ENCODE results near the gene PUS7L.
"Not testable (repeated sequence)": the region's sequence is repeated elsewhere in the genome, so short reads cannot be mapped to it uniquely, and the experiment has no call there.

The PUS7L gene, protein sequence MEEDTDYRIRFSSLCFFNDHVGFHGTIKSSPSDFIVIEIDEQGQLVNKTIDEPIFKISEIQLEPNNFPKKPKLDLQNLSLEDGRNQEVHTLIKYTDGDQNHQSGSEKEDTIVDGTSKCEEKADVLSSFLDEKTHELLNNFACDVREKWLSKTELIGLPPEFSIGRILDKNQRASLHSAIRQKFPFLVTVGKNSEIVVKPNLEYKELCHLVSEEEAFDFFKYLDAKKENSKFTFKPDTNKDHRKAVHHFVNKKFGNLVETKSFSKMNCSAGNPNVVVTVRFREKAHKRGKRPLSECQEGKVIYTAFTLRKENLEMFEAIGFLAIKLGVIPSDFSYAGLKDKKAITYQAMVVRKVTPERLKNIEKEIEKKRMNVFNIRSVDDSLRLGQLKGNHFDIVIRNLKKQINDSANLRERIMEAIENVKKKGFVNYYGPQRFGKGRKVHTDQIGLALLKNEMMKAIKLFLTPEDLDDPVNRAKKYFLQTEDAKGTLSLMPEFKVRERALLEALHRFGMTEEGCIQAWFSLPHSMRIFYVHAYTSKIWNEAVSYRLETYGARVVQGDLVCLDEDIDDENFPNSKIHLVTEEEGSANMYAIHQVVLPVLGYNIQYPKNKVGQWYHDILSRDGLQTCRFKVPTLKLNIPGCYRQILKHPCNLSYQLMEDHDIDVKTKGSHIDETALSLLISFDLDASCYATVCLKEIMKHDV

DNA sequence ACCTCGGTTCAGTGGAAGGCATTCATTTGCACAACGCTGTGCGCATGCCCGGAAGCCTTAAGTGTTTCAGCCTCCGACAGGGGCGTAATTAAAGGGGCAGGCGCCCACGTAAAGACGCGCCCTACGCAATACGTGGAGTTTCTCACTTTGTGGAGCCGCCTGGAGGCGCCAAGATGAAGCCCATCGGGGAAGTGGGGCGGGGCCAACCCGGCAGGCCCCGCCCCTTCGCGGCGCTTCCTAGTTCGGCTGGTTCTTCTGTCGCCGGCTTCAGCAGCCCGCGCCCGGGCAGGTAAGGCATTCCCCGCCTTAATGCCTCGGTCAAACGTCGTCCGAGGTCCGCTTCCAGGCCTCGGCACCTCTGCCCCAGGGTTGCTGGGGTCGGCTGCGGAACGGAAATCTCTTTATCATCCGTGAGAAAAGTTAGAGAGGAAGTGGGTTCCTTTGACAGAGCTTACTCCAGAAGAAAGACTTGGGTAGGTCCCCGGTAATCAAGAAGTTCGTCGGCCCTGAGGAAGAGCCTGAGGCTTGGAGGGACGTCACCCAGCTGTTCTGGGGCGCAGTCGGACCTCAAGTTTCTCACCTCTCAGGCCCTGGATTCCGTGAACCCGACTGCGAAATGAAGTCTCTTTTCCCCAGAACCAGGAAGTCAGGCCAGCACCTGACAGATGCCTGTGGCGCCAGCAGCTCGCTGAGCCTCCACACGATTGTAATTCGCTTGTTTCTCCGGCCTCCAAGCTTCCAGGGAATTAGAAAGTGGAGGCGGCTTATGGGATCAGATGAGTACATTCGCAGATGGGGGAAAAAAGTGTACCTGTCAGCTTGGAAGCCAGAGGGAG is at the start of gene PUS7L, which contains the start of gene IRAK4:
Gene PUS7L (minus strand): TSS at position 63 of the 836 bp plus-strand sequence. CDS start 3,545 bp downstream, outside the sequence.
Gene IRAK4 (plus strand): TSS at position 224 of the 836 bp plus-strand sequence. CDS start 9,161 bp downstream, outside the sequence.
- DNase-seq (ENCODE audit: low read depth) = peak; percentile 98

DNA sequence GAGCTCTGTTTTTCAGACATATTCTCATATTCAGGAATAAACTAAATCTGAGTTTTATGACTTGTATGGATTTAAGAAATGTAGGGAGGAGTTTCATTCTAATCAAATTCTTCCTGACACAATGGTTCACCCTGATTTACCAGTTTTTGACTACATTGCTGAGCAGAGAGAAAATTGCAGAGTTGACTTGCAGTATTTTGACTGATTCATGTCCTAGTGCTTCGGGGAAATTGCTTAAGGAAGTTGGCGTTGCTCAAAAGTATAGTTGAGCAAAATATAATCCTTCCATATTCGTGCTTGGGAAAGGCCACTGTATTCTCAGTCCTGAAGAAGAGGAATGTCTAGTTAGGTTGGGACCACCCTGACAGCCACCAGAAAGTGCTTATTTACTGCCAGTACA is 48.8 kb upstream of the PUS7L start:
- no peak for DNase-seq (ENCODE audit: low read depth)

DNA sequence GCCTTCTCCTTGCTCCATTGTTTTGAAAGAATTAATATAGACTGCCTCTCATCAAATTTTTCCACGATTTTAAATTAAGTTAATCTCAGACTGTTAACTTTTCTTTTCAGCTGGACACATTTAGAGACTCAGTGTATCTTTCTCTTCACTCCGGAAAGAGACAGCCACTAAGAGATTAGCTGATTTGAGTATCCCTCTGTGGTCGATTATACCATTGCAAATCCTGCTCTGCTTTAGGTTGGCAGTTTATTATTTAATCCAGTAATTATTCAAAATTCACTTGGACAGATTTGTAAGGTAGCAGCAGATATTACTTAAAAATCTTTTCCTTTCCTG is 48.1 kb upstream of the PUS7L start:
- DNase-seq (ENCODE audit: low read depth) = no peak

DNA sequence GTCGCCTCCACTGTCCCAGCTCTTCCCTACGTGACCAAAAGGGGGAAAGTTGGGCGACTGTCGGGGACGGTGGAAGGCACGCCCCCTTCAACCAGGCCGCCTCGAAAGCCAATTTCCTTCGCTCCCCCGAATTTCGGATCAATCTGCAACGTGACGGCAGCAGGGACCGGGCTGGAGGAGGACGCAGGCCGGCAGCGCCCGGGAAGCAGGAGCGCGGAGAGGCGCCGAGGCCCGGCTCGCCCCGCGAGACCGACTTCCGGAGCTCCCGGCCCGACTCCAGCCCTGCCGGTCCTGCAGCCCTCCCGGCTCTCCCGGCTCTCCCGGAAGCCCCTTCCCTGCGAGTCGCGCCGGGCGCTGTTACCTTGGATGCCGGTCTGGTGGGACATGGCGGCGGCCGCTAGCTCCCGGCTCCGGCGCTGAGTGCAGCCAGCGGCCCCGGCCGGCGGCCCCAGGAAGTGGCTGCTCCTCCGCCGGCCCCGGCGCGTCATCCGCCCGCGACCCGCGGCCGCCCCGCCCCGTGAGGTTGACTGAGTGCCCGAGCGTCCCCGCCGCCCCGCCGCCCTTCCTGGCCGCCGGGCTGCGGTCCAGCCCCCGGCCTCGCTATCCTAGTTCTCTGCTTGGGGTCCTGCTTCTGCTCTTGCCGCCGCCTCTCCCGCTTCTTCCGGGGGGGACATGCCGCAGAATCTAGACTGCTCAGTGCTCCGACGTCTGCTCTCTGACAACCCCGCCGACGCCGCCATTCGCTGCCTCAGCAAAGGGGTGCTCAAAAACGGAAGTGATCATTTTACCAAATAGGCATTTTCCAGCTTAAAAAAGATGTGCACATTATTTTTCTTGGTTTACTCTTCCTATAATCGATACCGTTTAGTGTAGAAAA is 47.5 kb upstream of the PUS7L start, which contains the start of gene TWF1:
Gene TWF1 (minus strand): TSS at position 458 of the 877 bp plus-strand sequence. CDS start 72 bp downstream, at position 386.
- peak; percentile 82 for DNase-seq (ENCODE audit: low read depth)

DNA sequence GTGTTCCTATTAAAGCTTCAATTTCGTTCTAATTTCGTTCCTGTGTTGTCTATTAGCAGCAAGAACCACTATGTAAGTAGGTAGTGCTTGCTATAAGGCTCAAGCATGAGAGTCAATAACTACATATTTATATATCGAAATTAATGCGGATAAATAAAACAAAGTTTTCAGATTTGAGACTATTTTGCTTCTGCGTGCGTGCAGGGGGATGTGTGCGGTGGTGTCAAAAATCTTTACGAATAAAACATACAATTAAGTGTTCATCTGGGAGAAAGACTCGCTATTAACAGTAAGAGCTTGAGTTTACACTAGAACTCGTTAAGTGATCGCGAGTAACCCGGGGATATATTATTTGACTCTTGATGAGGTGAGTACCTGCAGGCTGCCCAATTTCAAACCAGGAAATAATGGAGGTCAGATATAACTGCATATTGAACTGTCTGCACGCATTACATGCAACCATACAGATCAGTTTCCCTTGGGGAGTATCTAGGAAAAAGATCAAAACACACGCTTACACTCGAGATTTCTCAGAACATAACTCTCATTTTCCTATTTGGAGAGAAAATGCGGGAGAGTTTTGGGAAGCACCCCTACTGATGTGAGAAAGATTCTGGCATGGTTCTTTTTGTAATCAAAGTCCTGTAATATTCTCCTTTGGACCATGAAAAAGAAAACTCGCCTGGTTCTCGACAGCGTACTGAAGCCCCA is 46.7 kb upstream of the PUS7L start:
- DNase-seq (ENCODE audit: low read depth) = no peak

DNA sequence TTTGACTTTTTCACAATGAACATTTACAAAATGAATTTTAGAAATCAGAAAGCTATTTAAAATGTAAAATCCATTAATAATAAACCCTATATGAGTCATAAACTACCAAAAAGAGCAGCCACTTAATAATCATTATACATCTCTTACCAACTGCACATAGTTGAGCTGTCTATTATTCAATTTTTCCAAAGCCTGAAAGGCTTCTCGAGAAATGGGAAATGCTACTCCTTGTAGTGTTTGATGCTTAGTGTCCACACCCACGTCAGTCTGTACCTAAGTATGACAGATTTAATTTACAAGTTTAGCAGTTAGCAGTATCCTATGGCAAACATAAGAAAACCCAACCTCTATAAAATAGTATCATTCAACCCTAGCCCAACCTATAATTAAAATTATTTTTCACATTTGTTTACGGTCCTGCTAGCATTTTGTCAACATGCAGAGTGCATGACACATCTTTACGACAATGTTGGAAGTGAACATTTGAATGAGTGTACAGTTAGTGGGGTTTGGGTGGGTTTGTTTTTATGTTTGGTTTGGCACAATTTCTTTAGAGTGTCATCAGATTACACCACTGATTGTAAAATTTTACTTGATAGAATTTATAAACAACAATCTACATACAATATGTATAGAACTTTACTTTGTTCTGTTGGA is 39.1 kb upstream of the PUS7L start:
- DNase-seq (ENCODE audit: low read depth) = no peak

DNA sequence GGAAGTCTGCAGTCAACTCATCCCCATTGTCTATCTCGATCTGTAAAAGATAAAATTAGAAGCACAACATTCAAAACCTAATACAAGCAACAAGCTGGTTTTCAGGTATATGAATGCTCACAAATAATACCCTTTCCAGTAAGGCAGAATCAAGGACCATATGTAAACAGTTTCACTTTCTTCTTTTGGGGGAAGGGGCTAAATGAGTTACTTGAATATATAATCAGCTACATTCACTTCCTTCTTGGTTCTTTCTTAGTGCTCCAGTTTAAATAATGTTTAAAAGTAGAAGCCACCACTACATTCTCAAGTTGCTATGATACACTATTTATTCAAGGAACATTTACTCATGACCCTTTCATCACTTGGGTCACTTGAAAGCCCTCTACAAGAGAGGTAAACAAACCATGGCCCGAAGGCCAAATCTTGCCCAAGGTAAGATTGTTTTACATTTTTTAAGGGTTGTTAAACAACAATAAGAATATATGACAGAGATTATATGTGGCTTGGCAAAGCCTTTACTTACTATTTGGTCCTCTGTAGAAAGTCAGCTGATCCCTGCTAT is 37.2 kb upstream of the PUS7L start:
- peak; percentile 40 for DNase-seq (ENCODE audit: low read depth)

DNA sequence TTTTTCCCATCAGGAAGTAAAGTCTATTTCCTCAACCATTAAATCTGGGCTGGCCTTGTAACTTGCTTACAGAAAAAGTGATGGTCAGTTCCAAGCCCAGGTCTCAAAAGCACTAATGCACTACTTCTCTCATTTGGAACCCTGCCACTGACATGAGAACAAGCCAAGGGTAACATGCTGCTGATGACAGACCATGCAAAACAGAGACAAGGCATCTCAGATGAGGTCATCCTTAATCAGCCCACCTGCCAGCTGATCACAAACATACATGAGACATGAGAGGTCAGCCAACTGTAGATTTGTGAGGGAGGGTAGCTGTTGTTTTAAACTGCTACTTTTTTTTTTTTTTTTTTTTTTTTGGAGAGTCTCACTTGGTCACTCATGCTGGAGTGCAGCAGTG is 31.4 kb upstream of the PUS7L start:
- peak; percentile 50 for DNase-seq (ENCODE audit: low read depth)

DNA sequence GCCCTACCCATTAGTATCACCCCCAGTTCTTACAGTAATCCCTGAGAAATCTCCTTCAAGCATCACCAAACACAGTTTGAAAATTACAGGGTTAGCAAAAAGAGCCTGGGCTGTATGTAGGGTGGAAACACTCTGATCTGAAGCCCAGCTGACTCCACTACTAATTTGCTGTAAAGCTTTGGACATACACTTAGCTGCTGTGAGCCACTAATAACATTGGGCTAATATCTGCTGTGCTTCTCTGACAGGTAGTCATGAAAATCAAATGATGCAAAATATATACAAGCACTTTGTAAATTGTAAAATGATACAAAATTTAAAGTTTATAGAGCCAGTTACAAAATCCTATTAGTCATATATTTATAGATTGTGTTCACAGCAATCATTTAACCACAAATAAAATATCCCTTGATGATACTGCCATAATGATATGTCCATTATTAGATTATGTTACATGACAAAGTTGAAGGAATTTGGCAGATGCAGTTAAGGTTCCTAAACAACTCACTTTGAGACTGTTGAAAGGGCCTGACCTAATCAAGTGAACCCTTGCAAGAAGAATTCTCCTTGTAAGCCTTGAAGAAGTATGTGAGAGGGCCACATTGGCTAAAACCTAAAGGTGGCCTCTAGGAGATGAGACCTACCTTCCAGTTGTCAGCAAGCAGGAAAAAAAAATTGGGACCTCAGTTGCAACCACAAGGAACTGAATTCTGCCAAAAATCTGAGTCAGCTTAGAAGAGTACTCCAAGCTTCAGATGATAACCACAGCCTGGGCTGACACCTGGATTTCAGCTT is 28.5 kb upstream of the PUS7L start:
- DNase-seq (ENCODE audit: low read depth) = peak; percentile 29

DNA sequence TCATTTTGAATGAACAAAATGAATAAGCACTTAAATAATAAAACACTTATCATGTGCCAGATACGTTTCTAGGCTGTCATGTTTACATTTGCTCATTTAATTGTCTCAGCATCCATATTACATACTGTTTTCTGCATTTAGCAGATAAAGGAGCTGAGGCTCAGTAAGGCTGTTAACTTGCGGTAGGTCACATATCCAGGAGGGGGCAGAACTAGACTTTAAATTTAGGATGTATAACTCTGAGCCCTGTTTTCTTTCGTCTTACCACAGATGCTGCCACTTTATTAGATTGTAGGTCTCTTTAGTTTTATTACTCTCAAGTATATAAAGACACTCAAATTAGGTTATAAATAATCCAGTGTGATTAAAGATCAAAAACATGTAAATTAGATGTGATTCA is 17.9 kb upstream of the PUS7L start:
- DNase-seq (ENCODE audit: low read depth) = no peak

DNA sequence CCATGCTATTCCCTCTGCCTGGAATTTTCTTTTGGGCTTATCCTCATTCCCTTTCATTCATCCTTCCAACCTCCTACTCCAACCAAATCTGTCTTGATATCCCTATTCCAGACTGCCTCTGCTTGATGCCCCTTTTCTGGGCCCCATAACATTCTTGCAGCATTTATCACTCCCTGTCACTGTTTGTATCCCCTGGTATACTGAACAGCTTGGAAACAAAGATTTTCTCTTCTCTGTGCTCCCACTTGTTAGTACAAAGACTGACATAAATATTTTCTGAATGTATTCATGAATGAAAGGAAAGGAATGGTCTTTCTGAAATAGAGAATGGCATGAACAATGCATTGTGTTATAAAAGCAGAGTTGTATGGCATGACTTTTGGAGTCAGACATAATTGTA is 7.7 kb upstream of the PUS7L start:
- DNase-seq (ENCODE audit: low read depth) = peak; percentile 44

DNA sequence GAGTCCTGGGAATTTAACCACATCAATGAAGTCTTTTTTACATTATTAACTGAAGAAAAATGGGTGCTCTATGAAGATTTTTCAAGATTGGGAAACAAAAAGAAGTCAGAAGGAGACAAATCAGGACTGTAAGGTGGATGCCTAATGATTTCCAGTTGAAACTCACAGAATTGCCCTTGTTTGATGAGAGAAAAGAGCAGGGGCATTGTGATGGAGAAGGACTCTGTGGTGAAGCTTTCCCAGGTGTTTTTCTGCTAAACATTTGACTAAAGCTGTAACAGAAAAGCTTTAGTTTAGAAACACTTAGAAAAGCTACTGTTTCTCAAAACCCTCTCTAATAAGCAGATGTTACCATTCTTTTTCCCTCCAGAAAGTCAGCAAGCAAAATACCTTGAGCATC is 5.9 kb upstream of the PUS7L start:
- no peak for DNase-seq (ENCODE audit: low read depth)

DNA sequence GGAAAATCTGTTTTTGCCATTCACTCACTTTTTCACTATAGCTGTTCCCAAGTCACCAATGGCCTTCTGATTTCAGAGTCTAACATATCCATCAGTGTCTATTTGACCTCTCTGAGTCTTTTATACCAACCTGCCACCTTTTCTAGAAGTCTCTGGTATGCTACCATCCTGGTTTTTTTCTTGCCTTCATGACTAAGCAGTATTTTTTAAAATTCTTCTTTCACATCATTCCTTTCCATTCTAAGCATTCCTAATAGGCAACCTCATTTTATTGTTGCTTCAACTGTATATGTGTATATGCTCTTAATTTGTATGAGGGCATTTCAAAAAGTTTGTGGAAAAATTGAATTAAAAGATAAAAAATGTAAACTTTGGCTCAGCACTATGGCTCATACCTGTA is 5.2 kb upstream of the PUS7L start:
- peak; percentile 36 for DNase-seq (ENCODE audit: low read depth)

DNA sequence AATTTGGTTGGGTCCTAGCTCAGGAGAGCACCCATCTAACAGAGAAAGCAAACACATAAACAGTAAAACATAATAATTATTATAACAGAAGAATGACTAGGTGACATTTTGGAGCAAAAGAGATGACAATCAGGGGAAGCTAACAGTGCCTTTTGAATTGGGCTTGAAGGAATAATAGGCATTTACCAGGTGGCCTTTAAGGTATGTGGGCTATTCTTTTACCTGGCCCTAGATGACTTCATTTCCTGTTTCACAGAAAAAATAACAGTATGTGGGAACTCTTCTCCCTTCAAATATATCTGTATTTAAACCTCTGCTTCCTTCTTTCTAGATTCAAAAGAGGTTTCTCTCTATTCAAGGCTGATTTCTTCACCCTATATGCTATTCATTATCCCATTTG is 4.0 kb upstream of the PUS7L start:
- no peak for DNase-seq (ENCODE audit: low read depth)

DNA sequence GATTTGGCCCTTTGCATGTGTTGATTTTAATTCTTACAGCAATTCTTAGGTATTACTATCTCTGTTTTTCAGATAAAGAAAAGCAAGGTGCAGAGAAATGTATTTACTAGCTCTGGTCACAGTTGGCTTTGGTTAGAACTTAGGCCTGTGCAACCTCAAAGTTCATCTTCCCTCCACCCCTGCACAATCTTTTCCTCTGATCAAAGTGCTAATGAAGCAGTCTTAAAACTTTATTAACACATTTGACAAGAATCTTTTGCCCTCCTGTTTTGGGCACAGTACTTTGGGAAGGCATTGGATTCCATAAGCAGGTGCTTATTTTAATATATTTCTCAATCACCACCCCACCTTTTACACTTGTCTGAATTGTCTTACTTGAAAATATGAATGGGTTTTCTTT is 2.9 kb upstream of the PUS7L start:
- no peak for DNase-seq (ENCODE audit: low read depth)

DNA sequence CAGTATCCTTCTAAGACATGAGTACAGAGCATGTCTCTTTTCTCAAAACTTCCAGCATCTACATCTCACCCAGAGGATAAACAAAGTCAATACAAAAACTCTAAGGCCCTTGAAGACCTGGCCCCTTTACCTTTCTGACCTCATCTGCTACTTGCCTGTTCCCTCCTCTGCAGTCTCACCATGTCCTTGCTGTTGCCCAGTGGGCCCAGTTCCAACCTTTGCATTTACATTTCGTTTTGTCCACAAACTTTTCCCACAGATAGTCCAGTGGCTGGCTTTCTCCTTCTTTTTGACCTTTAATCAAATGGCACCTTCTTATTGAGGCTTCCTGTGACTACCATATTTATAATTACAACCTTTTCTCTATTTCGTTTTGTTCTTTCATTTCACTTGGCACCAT is 1.8 kb upstream of the PUS7L start:
- DNase-seq (ENCODE audit: low read depth) = no peak

DNA sequence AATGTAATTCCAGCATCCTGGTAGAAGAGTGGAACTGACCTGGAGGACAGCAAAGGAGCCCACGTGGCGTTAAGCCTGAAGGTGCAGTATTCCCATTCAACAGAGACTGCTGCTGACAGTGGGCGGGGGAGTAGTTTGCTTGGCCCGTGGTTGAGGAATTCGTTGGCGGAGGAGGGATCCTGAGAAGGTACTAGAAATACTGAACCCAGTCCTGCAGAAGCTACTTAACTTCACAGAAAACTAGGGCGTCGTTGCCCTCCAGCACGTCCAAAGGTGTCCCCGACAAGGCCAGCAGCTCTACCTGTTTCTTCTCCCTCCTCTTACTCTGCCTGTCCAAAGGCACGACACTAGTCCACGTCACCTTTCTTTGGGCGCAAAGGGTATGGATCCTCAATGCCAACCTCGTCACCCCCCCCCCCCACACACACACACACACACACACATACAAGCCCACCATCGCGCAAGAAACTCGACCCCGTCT is 303 bp downstream of the PUS7L start:
- peak; percentile 54 for DNase-seq (ENCODE audit: low read depth)

DNA sequence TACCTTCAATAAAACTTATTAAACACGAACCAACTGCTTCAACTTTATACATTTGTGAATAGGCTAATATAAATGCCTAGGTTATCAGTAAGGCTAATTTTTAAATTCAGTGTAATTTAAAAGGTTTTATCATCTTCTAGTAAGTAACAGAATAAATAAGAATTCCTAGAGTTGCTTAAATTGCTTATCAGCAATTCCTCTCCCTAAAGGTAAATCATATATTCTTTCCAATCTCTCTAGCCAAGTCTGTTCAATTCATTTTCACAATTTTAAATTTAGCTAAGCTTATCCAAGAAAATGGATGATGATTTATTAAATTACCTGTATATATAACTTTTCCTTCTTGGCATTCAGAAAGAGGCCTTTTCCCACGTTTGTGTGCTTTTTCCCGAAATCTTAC is 4.6 kb downstream of the PUS7L start:
- DNase-seq (ENCODE audit: low read depth) = no peak

DNA sequence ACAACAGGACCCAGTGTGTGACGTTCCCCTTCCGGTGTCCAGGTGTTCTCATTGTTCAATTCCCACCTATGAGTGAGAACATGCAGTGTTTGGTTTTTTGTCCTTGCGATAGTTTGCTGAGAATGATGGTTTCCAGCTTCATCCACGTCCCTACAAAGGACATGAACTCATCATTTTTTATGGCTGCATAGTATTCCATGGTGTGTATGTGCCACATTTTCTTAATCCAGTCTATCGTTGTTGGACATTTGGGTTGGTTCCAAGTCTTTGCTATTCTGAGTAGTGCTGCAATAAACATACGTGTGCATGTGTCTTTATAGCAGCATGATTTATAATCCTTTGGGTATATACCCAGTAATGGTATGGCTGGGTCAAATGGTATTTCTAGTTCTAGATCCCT is 7.2 kb downstream of the PUS7L start:
- not testable (repeated sequence) for DNase-seq (ENCODE audit: low read depth)
